Urinary bladder (tissue), 4 donors: Measurements from ENCODE around the gene AHR. TPM values are rescaled to one million over a fixed set of nuclear protein-coding genes. Genes with fewer than 3 reads are reported as not detected.
A peak's percentile ranks its signal among the peaks of the same experiment; 100 is the strongest.

ENCODE experiments used
- DNase-seq: peaks from one replicate; pipeline ENCODE4 v3.0.0-alpha.2; 2015; ENCODE audit errors: extremely low spot score
- H3K27ac ChIP-seq: one replicate; pipeline ENCODE4 v1.5.1; 2013; ENCODE audit warnings: low read depth, mild to moderate bottlenecking, moderate library complexity
- H3K36me3 ChIP-seq: one replicate; pipeline ENCODE4 v1.6.1; 2013; ENCODE audit warnings: mild to moderate bottlenecking, moderate library complexity; ENCODE audit not compliant: insufficient read depth
- H3K4me1 ChIP-seq: one replicate; pipeline ENCODE4 v1.6.1; 2013; ENCODE audit warnings: mild to moderate bottlenecking, moderate library complexity; ENCODE audit not compliant: insufficient read depth
- H3K4me3 ChIP-seq: one replicate; pipeline ENCODE4 v1.5.1; 2013; ENCODE audit warnings: low read depth, low read length
- WGBS: extraction: QIAGEN DNeasy Blood & Tissue Kit; methylation state at CpG from one replicate; pipeline ENCODE4 v1.1.7; 2013; 5-methylcytosine and 5-hydroxymethylcytosine counted together
- polyA plus RNA-seq: library from polyadenylated mRNA; stranded (reverse); fragments of 200-250 nt; gene quantifications from one replicate; pipeline ENCODE4 v1.2.3, GENCODE V29; 2013
- total RNA-seq: library from RNA; depleted of rRNA; stranded (reverse); fragments of >200 nt; gene quantifications from one replicate; pipeline ENCODE4 v1.2.3, GENCODE V29; 2014
- donor health status: healthy with polysubstance abuse.
- donor health status: healthy.

Gene AHR
- total and polyA plus RNA-seq, 2 donors = 50.3 to 485 TPM

DNA sequence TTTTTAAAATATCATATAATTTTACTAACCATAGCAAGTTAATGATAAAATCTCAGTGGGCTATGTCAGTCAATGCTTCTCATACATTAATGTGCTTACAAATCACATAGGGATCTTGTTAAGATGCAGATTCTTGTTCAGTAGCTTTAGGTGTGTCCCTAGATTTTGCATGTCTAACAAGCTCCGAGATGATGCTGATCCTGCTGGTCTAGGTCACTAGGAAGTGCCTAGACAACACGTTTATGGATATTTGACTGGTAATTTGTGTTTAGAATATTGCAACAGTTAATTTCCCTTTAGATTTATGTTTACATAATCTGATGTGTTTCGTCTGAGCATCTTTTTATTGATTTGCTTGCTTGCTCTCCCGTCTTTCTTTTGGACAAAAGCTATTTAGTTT is 12.7 kb downstream of the AHR start:
- peak overlapping the region; percentile 29 for H3K27ac ChIP-seq
- no peak overlapping the region for H3K4me3 ChIP-seq
- WGBS = 67% methylated on average over 4 of the region's 4 CpGs
- H3K4me1 ChIP-seq = no peaks in the 10 kb centered on the region
- DNase-seq = no peak
- no peaks in the 10 kb centered on the region for H3K36me3 ChIP-seq

DNA sequence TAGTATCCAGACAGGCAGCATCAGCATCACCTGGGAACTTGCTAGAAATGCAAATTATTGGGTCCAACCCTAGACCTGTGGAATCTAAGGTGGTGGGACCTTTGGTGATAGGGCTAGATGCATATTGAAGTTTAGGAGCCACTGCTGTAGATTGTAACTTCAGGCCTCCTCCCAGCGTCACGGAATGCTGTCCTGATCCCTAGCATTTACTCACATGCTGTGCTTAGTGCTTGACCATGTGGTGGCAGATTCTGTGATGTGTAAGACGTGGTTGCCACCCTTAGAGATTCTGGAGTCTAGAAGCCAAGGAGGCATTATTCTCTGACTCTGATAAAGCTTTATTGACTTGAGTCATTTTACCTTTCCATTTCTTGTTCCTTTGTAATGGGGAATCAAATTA is 13.5 kb downstream of the AHR start:
- Histone ChIP-seq H3K27ac (peak overlapping the region; percentile 0), H3K4me3 (no peak overlapping the region), H3K36me3 (no peaks in the 10 kb centered on the region), H3K4me1 (no peaks in the 10 kb centered on the region)
- 65% methylated on average over 3 of the region's 3 CpGs for WGBS
- no peak for DNase-seq

DNA sequence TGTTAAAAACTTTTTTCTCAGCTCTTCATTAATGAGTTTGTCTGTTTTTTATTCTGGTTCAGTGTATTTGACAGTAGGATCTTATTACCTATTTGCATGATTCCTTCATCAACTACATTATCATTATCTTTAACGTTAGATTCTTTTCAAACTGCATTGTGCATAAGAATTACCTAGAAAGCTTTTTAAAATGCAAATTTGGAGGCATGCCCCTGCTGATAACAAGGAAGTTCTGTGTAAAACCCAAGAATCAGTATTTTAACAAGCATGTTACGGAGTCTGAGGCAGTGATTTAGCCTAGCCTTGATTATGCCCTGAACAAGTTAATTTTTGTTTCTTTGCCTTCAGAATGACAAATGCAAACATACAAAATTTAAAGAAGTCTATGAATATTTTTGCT is 14.2 kb downstream of the AHR start:
- DNase-seq = no peak
- Histone ChIP-seq H3K36me3 (no peaks in the 10 kb centered on the region), H3K4me1 (no peaks in the 10 kb centered on the region), H3K27ac (no peak overlapping the region), H3K4me3 (no peak overlapping the region)
- 58% methylated on average over 2 of the region's 2 CpGs for WGBS

DNA sequence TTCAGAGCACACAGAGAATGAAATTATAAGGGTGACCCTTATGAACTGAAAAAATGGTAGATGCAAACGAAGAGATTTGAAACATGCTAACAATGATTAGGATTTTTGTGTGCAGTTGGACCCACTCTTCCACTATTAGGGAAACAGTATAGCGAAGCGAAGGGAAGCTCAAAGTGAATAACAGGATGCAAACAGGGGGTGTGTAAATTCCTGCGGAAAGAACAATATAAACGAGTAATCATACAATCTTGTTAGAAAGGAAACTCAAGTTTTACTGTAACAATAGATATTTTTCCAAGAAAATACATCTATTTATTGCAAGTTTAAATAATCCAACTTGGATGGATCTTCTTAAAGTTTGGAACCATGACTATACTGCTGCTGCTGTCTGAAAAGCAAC is 14.7 kb downstream of the AHR start:
- 61% methylated on average over 5 of the region's 5 CpGs for WGBS
- Histone ChIP-seq H3K27ac (no peak overlapping the region), H3K4me1 (no peaks in the 10 kb centered on the region), H3K4me3 (no peak overlapping the region), H3K36me3 (no peaks in the 10 kb centered on the region)
- no peak for DNase-seq

DNA sequence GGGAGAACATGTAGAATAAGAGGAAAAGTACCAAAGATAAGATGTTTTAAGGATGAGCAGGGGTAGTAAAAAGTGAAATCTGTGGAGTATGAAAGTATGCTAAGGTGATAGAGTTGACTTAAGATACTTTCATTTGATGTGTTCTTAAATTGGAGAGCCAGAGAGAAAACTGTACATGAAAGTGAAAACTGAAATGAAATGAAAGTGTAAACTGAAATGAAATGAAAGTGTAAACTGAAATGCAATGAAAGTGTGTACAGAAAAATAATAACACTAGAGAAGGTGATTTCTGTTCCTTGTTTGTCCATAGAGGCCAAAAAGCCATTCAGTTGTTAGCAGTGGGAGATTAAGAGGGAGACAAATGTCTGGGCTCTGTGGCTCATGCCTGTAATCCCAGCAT is 17.5 kb downstream of the AHR start:
- peaks cover 3% of the 10 kb centered on the region for H3K36me3 ChIP-seq

DNA sequence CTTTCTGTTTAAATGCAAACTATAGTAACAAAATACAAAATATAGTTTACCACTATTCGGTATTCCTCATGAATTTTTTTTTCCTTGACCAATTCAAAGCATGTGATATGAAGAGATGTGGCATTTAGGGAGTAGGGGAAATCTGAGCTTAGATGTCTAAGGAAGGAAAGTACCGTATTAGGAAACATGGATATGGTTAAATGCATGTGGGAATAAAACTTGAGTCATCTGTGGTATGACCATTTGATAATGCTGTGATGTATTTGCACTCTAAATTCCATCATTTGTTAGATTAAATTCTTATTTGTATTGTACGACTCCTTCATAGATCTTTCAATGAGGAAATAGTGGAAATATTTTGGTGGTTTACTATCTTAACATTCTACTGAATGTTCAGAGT is 19.7 kb downstream of the AHR start:
- H3K4me1 ChIP-seq = peaks cover 3% of the 10 kb centered on the region
- 55% methylated on average over 3 of the region's 3 CpGs for WGBS
- H3K4me3 ChIP-seq = no peak overlapping the region
- no peak for DNase-seq
- peaks cover 3% of the 10 kb centered on the region for H3K36me3 ChIP-seq
- H3K27ac ChIP-seq = no peak overlapping the region

More for the DNA sequence above, 17.5 kb downstream of the AHR start:
- H3K4me1 ChIP-seq = peaks cover 3% of the 10 kb centered on the region
- H3K27ac ChIP-seq = no peak overlapping the region
- DNase-seq = no peak
- no peak overlapping the region for H3K4me3 ChIP-seq

DNA sequence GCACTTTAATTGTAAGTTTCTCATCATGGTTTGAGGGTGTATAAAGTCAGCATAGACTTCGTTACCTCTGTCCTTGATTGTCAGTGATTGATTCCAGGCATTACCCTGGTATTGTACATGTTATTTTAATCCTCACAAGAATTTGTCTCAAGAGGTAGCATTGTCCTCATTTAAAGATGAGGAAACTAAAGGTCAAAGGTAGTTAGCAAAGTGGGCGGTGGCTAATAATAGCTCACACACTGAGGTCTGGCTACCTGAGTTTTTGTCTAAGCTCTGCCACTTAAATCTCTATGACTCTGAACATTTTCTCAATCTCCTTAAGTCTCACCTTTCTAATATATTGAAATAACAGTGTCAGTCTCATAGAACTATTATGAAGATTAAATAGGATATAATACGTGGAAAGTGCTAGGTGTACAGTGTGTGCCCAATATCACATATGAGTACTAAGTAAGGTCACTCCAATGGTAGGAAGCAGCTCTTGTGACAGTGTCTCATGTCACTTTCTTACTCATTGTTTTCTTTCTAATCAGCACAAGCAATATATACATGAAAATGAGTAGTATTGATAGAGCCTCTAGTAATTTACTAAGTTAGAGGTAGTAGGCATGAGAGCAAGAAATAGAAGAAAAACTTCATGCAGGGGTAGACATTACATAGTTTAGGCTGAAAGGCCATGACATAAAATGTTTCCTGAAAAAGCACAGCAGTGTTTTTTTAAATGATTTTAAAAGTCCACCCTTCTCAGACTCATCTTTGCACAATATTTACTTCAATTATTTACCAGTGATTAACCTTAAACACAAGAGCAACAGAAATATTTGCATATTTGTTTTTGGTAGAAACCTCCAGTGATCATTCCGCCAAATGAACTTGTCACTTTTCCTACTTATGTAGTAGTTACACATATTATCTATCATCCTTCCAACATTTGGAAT is 21.0 kb downstream of the AHR start:
- Histone ChIP-seq H3K4me3 (no peak overlapping the region), H3K4me1 (peaks cover 3% of the 10 kb centered on the region), H3K36me3 (peaks cover 3% of the 10 kb centered on the region), H3K27ac (peak overlapping the region; percentile 56)
- WGBS = 90% methylated on average over 4 of the region's 4 CpGs
- no peak for DNase-seq

DNA sequence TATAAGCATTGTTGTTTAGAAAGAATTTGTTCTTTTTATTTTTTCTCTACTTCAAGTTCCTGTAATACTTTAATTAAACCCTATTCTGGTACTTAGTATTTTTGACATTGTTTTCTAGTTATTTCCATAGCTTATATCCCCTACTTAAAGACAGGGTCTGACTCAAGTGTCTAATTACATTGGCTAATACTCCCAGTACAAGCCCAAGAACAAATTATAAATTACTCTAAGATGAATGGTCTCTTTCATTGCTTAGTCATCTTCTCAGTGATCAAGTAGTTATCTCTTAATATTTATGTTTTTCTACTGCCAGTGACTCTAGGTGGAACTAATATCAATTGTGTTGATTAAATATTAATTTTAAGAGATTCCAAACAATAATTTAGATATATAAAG is 21.6 kb downstream of the AHR start:
- Histone ChIP-seq H3K4me1 (peaks cover 3% of the 10 kb centered on the region), H3K4me3 (no peak overlapping the region), H3K36me3 (peaks cover 3% of the 10 kb centered on the region), H3K27ac (no peak overlapping the region)
- DNase-seq = no peak

DNA sequence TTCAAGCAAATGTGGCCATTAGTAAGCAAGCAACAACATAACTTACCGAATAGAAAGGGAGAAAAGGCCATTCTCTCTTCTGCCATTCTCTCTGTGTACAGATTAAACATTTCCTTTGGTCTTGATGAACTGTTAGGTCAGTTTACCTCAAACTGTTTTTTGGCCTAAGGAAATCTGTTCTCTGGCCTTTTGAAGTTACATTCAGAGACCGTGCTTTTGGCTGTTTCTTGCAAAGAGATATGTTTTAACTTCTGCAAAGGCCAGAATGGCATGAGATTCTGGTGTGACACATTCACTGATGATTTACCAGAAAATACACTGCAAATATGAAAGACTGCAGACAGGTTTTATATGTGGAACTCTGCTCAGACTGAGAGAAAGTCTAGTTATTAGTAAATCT is 22.2 kb downstream of the AHR start:
- Histone ChIP-seq H3K4me1 (peaks cover 3% of the 10 kb centered on the region), H3K27ac (peak overlapping the region; percentile 38), H3K4me3 (no peak overlapping the region), H3K36me3 (peaks cover 3% of the 10 kb centered on the region)
- DNase-seq = no peak
- WGBS = 36% methylated on average over 2 of the region's 2 CpGs

DNA sequence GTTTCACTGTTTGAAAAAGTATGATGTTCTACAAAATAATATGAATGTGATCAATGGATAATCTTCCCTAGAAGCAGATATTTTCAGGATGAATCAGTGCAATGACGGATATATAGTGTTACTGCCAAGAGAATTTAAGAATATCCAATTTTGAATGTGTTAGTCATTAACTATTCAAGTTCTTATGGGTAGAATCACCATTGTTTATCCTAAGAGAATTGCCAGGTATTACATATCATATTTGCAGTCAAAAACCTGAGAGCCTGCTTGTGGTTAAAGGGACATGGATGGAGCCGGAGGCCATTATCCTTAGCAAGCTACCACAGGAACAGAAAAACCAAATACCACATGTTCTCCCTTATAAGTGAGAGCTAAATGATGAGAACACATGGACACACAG is 26.9 kb downstream of the AHR start:
- Histone ChIP-seq H3K4me3 (no peak overlapping the region), H3K27ac (no peak overlapping the region), H3K36me3 (no peaks in the 10 kb centered on the region), H3K4me1 (no peaks in the 10 kb centered on the region)
- 74% methylated on average over 2 of the region's 2 CpGs for WGBS
- DNase-seq = no peak

DNA sequence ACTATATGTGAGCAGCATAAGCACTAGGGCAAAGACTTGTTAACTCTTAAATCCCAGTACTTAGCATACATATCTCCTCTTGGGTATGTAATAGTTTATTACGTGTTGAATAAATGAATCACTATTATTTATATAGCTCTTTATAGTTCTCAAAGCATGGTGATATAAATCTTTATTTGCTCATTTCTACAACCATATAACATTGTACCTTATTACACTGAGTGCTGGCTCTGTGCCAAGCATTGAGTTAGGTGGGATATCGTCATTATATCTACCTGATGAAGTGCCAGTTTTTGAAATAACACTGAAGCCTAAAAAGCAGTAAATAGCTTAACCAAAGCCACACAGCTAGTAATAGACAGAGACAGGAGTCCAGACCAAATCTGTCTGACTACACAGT is 27.9 kb downstream of the AHR start:
- Histone ChIP-seq H3K4me1 (no peaks in the 10 kb centered on the region), H3K4me3 (no peak overlapping the region), H3K36me3 (peaks cover 2% of the 10 kb centered on the region), H3K27ac (no peak overlapping the region)
- WGBS = 60% methylated on average over 2 of the region's 2 CpGs
- DNase-seq = no peak

DNA sequence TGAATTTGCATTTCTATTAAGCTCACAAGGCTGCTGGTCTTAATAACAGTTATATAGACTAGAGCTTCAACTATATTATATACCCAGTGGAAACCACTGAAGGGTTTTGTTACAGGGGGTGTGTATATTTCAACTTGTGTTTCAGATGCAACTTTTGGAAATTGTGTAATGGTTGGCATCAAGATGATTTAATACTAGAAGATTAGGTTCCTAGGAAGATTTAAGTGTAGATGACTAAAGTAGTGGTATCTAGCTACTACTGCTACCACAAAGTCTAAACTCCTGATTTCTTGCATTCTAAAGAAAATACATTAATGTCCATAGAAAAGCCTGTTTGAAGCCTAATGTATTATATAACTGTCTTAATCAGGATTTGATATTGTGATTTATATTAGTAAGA is 30.2 kb downstream of the AHR start:
- no peak for DNase-seq
- Histone ChIP-seq H3K4me3 (no peak overlapping the region), H3K27ac (no peak overlapping the region), H3K4me1 (no peaks in the 10 kb centered on the region), H3K36me3 (peaks cover 3% of the 10 kb centered on the region)

DNA sequence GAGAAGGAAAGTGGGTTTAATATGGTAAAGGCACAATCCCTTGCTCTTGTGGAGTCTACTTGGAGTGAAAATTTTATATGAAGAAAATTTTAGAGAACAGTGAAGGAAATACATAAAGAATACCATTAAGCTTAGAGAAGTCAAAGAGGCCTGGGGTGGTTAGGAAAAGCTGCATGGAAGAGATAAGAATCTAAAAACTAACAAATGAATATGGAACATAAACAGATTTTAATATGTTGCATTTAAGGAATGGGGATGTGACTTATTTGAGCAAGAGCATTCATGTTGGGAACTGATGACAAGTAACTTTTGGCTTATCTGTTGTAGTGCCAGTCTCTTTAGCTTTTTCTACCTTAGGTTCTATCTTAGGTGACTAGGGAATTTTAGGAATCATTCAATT is 31.0 kb downstream of the AHR start:
- Histone ChIP-seq H3K36me3 (peaks cover 3% of the 10 kb centered on the region), H3K4me3 (no peak overlapping the region), H3K4me1 (no peaks in the 10 kb centered on the region), H3K27ac (no peak overlapping the region)
- DNase-seq = no peak

DNA sequence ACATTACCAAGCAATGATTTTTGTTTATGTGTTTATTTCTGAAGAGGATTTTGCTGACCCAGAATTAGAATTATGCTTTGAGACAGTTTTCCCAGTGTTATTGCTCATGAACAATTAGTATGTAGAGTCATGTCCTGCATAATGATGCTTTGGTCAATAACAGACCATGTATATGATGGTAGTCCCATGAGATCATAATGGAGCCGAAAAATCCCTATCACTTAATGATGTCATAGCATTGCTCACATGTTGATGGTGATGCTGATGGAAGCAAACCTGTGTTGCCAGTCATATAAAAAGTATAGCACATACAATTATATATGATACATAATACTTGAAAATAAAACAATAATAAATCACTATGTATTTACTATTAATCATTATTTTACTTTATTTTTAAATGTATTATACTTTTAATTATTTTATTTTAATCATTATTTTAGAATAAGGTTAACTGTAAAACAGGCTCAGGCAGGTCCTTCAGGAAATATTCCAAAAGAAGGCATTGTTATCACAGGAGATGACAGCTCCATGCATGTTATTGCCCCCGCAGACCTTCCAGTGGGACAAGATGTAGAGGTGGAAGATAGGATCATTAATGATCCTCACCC is 33.5 kb downstream of the AHR start:
- WGBS = 83% methylated on average over 2 of the region's 2 CpGs

More for the DNA sequence above, 33.5 kb downstream of the AHR start:
- no peak for DNase-seq
- Histone ChIP-seq H3K27ac (no peak overlapping the region), H3K4me3 (no peak overlapping the region), H3K36me3 (peaks cover 3% of the 10 kb centered on the region), H3K4me1 (no peaks in the 10 kb centered on the region)
